GM10266 (cell line): ENCODE data around the gene MLPH.

ENCODE experiments used
- DNase-seq: peaks from one replicate; pipeline ENCODE4 v3.0.0; 2012; ENCODE audit errors: extremely low spot score
- TF ChIP-seq, protein P1 (sequence below): IDR thresholded peaks from 2 replicates; pipeline ENCODE4 v1.5.1; 2012; ENCODE audit warnings: mild to moderate bottlenecking, low read depth; ENCODE audit not compliant: control insufficient read depth, insufficient read depth; ENCODE audit errors: missing control alignments

The MLPH gene

DNA sequence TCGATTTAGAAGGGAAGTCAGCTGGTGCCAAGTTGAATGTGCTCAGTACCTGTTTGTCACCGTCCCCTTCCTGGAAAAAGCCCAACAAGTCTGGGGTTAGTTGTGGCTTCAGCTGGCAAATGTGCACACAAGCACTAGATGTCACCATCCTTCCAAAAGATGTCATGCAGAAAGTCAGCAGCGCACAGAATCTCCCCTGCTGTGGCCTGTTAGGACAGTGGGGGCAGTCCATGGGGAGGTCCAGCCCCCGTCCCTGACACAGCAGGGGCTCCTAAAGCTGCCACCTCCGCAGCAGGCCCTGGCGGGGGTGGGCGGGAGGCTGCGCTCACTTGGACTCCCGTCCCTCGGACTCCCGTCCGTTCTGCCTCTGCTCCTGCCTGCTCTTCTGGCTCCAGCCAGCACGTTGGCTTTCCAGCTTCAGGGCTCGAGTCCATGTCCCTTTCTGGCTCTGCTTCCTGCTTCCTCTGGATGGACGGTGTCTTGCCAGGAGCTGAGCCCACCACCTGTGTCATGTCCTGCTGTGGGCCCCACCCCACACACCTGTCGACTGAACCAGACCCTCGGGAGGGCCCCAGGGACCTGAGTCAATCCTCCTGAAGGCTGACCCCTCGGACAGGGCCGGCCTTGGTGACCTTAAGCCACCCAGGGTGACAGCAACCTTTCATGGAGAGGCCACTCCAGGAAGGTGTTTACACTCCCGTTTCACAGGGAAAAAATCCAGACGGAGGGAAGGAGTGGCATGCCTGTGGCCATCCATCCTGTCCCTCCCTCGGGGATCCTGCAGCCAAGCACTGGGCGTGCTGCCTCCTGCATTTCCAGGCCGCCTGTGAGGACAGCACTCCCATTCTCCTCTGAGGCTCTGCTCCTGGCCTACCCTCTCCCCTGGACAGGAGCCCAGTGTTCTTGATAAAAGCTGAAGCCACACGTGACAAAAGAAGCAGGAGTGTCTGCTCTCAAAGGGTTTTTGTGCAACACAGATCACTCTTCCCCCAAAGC lies 95.0 kb downstream of the MLPH start:
- TF ChIP-seq, protein P1, sequence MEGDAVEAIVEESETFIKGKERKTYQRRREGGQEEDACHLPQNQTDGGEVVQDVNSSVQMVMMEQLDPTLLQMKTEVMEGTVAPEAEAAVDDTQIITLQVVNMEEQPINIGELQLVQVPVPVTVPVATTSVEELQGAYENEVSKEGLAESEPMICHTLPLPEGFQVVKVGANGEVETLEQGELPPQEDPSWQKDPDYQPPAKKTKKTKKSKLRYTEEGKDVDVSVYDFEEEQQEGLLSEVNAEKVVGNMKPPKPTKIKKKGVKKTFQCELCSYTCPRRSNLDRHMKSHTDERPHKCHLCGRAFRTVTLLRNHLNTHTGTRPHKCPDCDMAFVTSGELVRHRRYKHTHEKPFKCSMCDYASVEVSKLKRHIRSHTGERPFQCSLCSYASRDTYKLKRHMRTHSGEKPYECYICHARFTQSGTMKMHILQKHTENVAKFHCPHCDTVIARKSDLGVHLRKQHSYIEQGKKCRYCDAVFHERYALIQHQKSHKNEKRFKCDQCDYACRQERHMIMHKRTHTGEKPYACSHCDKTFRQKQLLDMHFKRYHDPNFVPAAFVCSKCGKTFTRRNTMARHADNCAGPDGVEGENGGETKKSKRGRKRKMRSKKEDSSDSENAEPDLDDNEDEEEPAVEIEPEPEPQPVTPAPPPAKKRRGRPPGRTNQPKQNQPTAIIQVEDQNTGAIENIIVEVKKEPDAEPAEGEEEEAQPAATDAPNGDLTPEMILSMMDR = peak; percentile 51
- DNase-seq = peak; percentile 45

DNA sequence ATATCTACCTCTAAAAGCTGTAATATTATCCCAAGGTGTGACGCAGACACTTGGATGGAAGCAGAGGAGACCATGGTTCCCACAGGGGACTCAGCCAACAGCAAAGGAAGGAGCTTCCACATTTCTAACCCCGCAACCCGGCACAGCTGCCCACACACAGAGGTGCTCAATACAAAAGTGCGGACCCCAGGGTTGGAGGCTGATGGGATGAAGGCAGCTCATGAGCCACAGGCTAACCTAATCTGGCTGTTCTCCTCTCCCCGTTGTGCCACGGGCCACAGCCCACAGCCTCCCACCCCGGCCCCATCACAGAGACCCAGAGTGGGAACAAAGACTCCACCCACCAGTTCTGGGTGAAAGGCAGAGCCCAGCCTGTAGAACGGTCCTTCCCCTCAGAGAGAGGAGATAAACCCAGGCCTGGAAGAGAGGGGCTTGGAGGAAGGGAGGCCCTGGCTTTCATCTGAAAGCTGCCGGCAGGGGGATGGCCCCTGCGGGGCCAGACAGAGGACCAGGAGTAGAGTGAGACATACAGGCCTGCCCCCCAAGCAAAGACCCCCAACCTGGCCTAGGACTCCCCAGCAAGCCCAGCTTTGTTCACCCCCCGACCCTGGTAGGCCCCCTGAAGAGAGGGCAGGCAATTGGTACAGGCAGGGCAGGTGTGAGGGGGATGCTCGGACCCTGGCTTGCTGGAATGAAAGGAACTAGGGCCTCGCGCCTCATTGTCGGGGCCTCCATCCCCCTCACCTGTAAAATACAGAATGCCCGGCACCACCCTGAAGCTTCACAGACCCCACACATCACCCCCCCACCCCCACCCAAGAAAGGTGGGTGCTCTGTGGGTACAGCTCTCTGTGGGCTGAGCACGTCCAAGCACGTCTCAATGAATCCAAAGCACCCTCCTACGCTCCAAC lies 96.6 kb downstream of the MLPH start:
- TF ChIP-seq, protein P1 = no peak
- no peak for DNase-seq

DNA sequence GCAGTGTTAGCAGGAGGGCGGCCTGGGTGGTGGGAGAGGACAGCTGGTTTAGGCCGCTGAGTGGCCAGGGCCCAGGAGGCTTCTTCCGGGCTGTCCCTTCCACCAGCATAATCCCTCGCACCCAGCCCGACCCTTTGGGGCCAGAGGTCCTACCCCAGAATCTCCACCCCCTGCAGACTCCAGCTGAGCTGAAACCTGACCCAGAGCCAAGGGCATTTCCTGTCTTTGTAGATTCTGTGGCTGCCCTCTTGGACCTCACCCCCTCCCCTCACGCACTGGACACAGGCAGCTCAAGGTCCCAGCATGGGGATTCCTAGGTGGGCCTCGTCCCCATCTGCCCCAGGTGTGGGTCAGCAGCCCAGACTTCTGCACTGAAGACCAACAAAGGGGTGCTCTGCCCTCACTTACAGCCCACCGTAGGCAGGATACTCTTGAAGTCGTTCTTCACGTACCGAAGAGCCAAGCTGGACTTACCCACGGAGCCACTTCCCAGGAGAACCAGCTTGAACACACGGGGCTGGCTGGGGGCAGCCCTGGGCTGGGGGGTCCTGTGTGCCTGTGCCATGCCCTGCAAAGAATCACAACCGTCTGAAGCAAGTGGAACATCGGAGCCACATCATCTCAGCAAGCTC lies 98.7 kb downstream of the MLPH start:
- TF ChIP-seq, protein P1 = no peak
- DNase-seq = no peak

DNA sequence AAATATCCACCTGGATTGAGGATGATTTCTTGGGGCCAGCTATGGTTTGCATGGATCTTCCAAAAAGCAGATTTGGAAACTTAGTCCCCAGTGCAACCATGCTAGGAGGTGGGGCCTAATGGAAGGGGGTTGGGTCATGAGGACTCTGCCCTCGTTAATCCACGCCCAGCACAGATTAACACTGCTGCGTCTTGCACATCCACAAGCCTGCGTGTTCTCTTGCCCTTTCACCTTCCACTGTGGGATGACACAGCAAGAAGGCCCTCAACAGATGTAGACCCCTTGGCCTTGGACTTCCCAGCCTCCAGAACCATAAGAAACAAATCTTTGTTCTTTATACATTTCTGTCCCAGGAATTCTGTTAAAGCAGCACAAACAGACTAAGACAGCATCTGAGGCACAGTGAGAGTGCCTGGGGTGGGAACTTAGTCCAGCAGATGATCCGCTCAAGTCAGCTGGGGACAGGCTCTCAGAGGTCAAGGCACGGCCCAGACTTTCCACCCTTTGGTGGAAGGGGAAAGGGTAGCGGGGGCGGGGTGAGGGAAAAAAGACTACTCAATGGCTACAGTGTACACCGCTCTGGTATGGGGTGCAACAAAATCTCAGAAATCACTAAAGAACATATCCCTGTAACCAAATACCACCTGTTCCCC lies 101.1 kb downstream of the MLPH start:
- no peak for DNase-seq
- TF ChIP-seq, protein P1 = no peak

DNA sequence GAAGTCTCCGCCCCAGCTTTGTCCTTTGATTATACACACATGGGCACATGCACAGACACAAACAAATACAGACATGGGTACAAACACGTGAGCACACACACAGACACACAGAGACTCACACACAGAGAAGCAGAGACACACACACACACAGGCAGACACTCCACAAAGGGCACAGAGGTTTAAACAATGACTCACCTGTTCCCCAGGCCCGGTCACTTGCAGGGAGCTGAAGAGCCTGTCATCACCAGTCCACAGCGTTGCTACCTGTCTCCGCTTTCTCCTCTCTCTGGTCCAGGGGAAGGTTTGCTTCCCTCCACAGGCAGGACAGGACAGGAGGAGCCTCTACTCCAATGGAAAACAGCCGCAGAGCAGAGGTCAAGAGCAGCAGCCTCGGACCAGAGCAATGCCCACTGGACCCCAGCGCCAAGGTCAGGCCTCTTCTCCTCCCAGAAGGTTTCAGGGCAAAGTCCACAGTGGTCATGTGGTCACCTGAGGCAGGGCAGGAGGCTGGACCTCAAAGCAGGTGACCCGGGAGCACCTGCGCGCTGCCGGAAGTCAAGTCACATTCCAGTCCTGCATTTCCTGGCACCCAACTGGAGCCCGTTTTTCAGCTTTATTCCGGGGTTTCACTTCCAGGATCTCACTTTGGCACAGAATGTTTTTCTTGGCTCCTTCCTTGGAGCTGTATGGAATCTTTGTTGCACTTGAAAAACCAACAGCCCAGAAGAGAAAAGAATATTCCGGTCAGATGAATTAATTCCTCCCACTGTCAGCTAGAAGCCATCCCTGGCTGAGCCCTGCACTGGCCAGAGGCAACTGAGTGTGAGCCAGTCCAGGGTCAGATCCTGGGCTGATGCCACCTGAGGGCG lies 103.5 kb downstream of the MLPH start, which contains the start of gene RAB17:
TSS of gene RAB17 (minus strand) at position 463 of the 869 bp plus-strand sequence. CDS start 4,580 bp downstream, outside the sequence.
- DNase-seq = no peak
- TF ChIP-seq, protein P1 = no peak
